Tibial nerve (tissue), 4 donors: Measurements from ENCODE around the gene EARS2.

ENCODE experiments used
- EP300 ChIP-seq, 2 donors: sonication (generic); formaldehyde crosslinking; IDR thresholded peaks; one replicate each; pipeline ENCODE4 v1.6.1; 2017; ENCODE audit warnings: antibody characterized with exemption in 2 of 2, mild to moderate bottlenecking in 1 of 2
- POLR2A ChIP-seq, 2 donors: fragments of 450-650 bp; IDR thresholded peaks; one replicate each; pipeline ENCODE4 v1.6.1; 2017; ENCODE audit warnings: antibody characterized with exemption in 2 of 2, mild to moderate bottlenecking in 2 of 2, moderate library complexity in 2 of 2
- TF ChIP-seq, protein P1 (sequence below), 5 experiments: fragments of 200-600 bp in 3 of 5; fragments of 450-650 bp in 2 of 5; sonication (generic) in 3 of 5; IDR thresholded peaks; one replicate each; pipeline ENCODE4 v1.5.1; 2016 to 2019; ENCODE audit warnings: antibody characterized with exemption in 5 of 5, mild to moderate bottlenecking in 3 of 5, moderate library complexity in 2 of 5

DNA sequence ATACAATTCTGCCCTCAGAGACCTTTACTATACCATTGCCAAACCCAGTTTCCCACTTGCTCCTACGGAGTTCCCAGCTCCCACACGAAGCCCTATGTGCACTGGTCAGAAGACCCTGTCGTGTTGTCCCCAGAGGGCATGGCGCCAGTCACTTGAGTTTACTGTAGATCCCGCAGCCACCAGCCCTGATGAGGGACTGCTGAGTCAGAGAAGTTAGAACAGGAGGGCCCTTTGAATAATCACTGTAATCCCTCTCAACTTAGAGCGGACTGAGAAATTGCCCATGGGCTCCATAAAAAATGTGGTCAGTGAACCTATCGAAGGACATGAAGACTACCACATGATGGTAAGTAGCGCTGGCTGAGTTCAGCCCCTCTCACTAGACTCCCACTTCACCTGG is 9.6 kb upstream of the EARS2 start:
- TF ChIP-seq EP300 (IDR thresholded peaks at IDR 0.05) (no peak), POLR2A (IDR thresholded peaks at IDR 0.05) (no peak)
- TF ChIP-seq, protein P1, sequence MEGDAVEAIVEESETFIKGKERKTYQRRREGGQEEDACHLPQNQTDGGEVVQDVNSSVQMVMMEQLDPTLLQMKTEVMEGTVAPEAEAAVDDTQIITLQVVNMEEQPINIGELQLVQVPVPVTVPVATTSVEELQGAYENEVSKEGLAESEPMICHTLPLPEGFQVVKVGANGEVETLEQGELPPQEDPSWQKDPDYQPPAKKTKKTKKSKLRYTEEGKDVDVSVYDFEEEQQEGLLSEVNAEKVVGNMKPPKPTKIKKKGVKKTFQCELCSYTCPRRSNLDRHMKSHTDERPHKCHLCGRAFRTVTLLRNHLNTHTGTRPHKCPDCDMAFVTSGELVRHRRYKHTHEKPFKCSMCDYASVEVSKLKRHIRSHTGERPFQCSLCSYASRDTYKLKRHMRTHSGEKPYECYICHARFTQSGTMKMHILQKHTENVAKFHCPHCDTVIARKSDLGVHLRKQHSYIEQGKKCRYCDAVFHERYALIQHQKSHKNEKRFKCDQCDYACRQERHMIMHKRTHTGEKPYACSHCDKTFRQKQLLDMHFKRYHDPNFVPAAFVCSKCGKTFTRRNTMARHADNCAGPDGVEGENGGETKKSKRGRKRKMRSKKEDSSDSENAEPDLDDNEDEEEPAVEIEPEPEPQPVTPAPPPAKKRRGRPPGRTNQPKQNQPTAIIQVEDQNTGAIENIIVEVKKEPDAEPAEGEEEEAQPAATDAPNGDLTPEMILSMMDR (IDR thresholded peaks at IDR 0.05) = no peak
